Mucosa of stomach (tissue), 1 donor: ENCODE results near the gene PIK3CB.

Experiments
- H3K27me3 ChIP-seq: one replicate; pipeline ENCODE4 v1.7.0; 2013; ENCODE audit warnings: mild to moderate bottlenecking, low read length; ENCODE audit not compliant: control insufficient read depth, insufficient read depth
- H3K36me3 ChIP-seq: one replicate; pipeline ENCODE4 v1.7.0; 2013; ENCODE audit warnings: low read length; ENCODE audit not compliant: control insufficient read depth, insufficient read depth
- H3K4me1 ChIP-seq: one replicate; pipeline ENCODE4 v1.7.0; 2013; ENCODE audit warnings: mild to moderate bottlenecking, low read length; ENCODE audit not compliant: control insufficient read depth, insufficient read depth
- H3K4me3 ChIP-seq: one replicate; pipeline ENCODE4 v1.7.0; 2013; ENCODE audit warnings: low read length
- H3K9ac ChIP-seq: one replicate; pipeline ENCODE4 v1.7.0; 2013; ENCODE audit warnings: mild to moderate bottlenecking, low read length, moderate library complexity
- H3K9me3 ChIP-seq: one replicate; pipeline ENCODE4 v1.7.0; 2013; ENCODE audit warnings: mild to moderate bottlenecking, low read length, moderate library complexity; ENCODE audit not compliant: control insufficient read depth
- donor health status: Pancreatic carcinoma.

PIK3CB gene

GRCh38 chr3:138834596-138835396, at the start of gene PIK3CB:
Gene PIK3CB, minus strand, starts transcription at chr3:138834928. Its CDS starts 75,585 bp downstream, at chr3:138759343.
- Histone ChIP-seq H3K4me1 (peaks cover 10% of the 10 kb centered on the region), H3K9me3 (no peaks in the 10 kb centered on the region), H3K4me3 (peak within 1 kb of the TSS; percentile 44), H3K27me3 (no peaks in the 10 kb centered on the region), H3K9ac (peak within 1 kb of the TSS; percentile 86), H3K36me3 (no peaks in the 10 kb centered on the region)

DNA sequence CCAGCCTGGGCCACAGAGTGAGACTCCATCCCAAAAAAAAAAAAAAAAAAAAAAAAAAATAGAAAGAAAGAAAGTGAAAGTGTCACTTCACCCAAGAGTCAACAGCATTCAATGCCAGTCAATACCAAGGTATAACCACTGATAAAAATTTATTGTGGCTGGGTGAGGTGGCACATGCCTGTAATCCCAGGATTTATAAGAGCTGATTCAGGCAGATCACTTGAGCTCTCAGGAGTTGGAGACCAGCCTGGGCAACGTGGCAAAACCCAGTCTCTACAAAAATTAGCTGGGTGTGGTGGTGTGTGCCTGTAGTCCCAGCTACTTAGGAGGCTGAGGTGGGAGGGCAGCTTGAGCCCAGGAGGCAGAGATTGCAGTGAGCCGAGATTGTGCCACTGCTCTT, 46.5 kb upstream of the PIK3CB start:
- peaks cover 16% of the 10 kb centered on the region for H3K4me1 ChIP-seq
- no peaks in the 10 kb centered on the region for H3K9me3 ChIP-seq
- no peak overlapping the region for H3K9ac ChIP-seq
- H3K27me3 ChIP-seq: no peaks in the 10 kb centered on the region
- H3K4me3 ChIP-seq: no peak overlapping the region
- H3K36me3 ChIP-seq: no peaks in the 10 kb centered on the region

- Histone ChIP-seq H3K9ac (no peak overlapping the region), H3K36me3 (no peaks in the 10 kb centered on the region), H3K4me3 (no peak overlapping the region), H3K4me1 (peaks cover 16% of the 10 kb centered on the region), H3K9me3 (no peaks in the 10 kb centered on the region), H3K27me3 (no peaks in the 10 kb centered on the region)
These were observed 45.0 kb upstream of the PIK3CB start for GRCh38 chr3:138879541-138880380.

GRCh38 chr3:138877226-138877625, 42.5 kb upstream of the PIK3CB start:
- H3K4me1 ChIP-seq: peaks cover 16% of the 10 kb centered on the region
- no peaks in the 10 kb centered on the region for H3K9me3 ChIP-seq

DNA sequence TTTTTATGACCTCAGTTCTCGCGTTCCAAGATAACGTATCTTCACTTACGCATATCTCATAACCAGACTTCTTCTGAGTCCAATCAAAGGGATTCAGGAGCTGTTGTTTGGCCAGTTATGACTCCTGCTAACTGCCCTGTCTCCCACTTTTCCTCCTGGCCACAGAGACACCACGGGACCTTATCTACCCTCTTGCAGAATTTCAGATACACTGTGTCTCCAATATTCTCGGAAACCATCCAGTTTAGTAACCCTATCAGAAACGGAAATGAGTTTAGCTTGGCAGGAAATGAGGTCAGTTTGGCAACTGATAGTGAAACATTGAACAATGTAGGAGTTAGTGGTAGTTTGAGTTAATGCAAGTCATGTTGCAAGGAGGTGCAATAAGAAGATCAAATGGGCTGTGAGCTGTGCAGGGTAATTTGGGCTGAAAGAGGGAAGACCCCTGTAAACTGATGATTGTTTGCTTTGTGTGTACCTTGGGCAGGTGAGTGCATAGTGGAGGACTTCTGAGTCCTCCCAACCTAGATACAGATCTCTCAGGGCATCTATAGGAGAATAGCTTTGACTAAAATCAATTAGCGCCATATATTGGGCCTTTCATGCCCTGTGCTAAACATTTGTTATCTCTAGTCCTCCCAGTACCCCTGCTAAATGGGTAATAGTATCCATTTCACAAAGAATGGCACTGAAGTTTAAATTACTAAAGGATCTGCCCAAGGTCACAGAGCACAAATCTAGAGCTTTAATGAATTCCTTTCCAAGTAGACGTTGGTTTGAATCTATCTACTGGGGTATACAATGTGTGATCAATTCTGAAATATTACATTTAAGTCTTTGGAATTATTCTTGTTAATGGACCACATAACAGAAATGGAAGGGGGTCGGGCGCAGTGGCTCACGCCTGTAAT, 41.3 kb upstream of the PIK3CB start:
- Histone ChIP-seq H3K9ac (no peak overlapping the region), H3K4me3 (no peak overlapping the region), H3K4me1 (peaks cover 12% of the 10 kb centered on the region), H3K36me3 (no peaks in the 10 kb centered on the region), H3K27me3 (no peaks in the 10 kb centered on the region), H3K9me3 (no peaks in the 10 kb centered on the region)

More at GRCh38 chr3:138877226-138877625, 42.5 kb upstream of the PIK3CB start:
- Histone ChIP-seq H3K27me3 (no peaks in the 10 kb centered on the region), H3K36me3 (no peaks in the 10 kb centered on the region), H3K4me3 (no peak overlapping the region), H3K9ac (no peak overlapping the region)

DNA sequence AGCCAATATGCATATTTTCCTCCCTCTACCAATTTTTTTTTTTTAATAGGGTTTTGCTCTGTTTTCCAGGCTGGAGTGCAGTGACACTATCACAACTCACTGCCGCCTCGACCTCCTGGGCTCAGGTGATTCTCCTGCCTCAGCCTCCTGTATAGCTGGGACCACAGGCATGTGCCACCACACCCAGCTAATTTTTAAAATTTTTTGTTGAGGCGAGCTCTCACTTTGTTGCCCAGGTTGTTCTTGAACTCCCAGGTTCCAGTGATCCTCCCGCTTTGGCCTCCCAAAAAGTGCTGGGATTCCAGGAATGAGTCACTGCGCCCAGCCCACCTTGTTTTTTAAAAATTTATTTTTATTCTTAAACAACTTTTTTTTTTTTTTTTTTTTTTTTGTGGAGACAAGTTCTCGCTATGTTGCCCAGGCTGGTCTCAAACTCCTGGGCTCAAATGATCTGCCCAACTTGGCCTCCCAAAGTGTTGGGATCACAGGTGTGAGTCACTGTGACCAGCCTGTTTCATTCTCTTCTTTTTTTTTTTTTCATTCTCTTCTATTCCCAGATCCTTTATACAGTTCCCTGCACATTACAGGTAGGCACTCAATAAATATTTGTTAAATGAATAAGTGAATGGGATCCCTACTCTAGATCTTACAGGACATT, 40.5 kb upstream of the PIK3CB start:
- no peak overlapping the region for H3K9ac ChIP-seq
- no peaks in the 10 kb centered on the region for H3K9me3 ChIP-seq
- no peak overlapping the region for H3K4me3 ChIP-seq
- no peaks in the 10 kb centered on the region for H3K27me3 ChIP-seq
- peaks cover 11% of the 10 kb centered on the region for H3K4me1 ChIP-seq
- H3K36me3 ChIP-seq: no peaks in the 10 kb centered on the region

DNA sequence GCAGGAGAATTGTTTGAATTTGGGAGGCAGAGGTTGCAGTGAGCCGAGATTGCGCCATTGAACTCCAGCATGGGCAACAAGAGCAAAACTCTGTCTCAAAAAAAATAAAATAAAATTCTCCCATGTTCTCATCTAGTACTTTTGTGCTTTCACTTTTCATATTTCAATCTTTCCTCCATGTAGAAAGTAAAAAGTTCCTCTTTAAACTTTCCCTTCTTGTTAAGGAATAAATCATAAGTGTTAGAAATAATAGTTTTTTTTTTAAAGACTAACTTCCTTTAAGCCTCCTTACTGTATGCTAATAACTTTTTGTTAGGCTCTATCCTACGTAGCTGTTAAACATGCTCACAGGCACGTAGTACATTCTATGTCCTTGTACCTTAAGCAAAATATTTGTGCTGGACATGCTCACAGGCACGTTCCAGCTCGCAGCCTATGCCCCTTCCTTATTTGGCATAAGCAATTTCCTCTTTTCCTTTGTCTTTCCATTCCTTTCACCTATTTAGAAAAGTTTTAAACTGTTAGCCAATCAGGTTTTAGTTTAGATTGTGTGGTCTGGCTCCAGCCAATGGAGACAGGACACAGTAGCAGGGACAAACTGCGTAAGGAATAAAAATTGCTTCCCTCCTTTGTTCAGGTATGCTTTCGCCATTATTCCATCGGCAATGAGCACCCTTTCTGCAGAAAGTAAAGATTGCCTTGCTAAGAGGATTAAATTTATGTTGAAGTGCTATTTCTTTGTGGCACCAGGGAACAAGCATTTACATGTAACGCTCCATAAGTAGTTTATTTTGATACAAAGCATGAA, 38.9 kb upstream of the PIK3CB start:
- Histone ChIP-seq H3K4me3 (no peak overlapping the region), H3K36me3 (no peaks in the 10 kb centered on the region), H3K9me3 (no peaks in the 10 kb centered on the region), H3K27me3 (no peaks in the 10 kb centered on the region), H3K9ac (no peak overlapping the region), H3K4me1 (no peaks in the 10 kb centered on the region)

DNA sequence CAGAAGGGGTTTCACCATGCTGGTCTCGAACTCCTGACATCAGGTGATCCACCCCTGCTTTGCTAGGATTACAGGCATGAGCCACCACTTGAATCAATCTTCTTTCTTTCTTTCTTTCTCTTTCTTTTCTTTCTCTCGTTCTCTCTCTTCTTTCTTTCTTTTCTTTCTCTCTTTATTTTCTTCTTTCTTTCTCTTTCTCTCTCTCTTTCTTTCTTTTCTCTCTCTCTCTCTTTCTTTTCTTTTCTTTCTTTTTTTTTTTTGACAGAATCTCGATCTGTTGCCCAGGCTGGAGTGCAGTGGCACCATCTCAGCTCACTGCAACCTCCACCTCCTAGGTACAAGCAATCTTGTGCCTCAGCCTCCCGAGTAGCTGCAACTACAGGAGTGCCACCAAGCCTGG, 37.9 kb upstream of the PIK3CB start:
- no peak overlapping the region for H3K4me3 ChIP-seq
- no peaks in the 10 kb centered on the region for H3K4me1 ChIP-seq
- no peak overlapping the region for H3K9ac ChIP-seq
- no peaks in the 10 kb centered on the region for H3K36me3 ChIP-seq
- no peaks in the 10 kb centered on the region for H3K27me3 ChIP-seq
- no peaks in the 10 kb centered on the region for H3K9me3 ChIP-seq

DNA sequence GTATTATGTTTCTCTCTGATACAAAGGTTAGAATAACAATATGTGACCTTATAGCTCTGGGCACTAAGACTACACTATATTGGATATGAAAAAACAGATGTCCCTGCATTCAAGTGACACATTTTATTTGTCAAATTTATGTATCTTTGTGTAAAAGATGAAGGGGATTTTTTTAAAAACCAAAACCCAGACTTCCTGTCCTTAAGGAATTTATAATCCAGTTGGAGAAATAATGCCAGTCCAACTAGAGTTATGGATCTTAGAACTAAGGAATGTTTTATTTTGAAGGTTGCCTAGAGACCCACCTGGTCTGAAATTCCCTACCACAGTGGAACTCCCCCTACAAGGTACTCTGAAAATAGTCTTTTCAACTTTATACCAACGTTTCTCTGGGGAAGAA, 33.3 kb upstream of the PIK3CB start:
- Histone ChIP-seq H3K4me1 (peaks cover 11% of the 10 kb centered on the region), H3K9me3 (no peaks in the 10 kb centered on the region), H3K36me3 (no peaks in the 10 kb centered on the region), H3K27me3 (no peaks in the 10 kb centered on the region), H3K4me3 (no peak overlapping the region), H3K9ac (no peak overlapping the region)

GRCh38 chr3:138863776-138864113, 29.0 kb upstream of the PIK3CB start:
- H3K4me3 ChIP-seq: no peak overlapping the region
- H3K9ac ChIP-seq: peak overlapping the region; percentile 38
- H3K9me3 ChIP-seq: no peaks in the 10 kb centered on the region
- no peaks in the 10 kb centered on the region for H3K36me3 ChIP-seq
- H3K27me3 ChIP-seq: no peaks in the 10 kb centered on the region
- peaks cover 24% of the 10 kb centered on the region for H3K4me1 ChIP-seq
